Cerebellar nuclear complex (tissue), 1 donor: ENCODE results near the gene PRKN.
"Not testable (repeated sequence)": the region's sequence is repeated elsewhere in the genome, so short reads cannot be mapped to it uniquely, and the experiment has no call there.

Experiments
- DNase-seq, 2 experiments: peaks; one replicate each; lab custom pipeline; 2025; lab: John Stamatoyannopoulos, UW

Gene PRKN

DNA sequence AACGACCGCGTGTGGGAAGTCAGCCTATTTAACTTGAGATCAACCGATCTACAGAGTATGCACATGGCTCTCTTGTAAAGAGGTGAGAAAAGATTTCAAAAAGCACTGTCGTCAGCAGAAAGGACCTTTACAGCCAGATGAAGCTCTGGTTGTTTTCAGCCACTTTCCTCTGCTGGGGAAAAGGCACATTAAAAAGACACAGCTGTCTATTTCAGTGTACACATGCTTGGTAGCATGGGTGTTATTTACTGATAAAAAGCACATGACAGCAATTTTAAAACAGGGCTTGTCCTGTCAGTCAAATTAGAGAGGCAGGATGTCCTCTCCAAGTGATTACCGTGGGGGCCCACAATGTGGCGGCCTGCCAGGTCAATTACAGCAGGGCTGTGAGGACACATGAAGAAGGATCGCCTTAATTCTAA lies 188.9 kb downstream of the PRKN start:
- no peak for DNase-seq

- no peak for DNase-seq
These were observed 194.6 kb downstream of the PRKN start for GRCh38 chr6:162533009-162533400.

DNA sequence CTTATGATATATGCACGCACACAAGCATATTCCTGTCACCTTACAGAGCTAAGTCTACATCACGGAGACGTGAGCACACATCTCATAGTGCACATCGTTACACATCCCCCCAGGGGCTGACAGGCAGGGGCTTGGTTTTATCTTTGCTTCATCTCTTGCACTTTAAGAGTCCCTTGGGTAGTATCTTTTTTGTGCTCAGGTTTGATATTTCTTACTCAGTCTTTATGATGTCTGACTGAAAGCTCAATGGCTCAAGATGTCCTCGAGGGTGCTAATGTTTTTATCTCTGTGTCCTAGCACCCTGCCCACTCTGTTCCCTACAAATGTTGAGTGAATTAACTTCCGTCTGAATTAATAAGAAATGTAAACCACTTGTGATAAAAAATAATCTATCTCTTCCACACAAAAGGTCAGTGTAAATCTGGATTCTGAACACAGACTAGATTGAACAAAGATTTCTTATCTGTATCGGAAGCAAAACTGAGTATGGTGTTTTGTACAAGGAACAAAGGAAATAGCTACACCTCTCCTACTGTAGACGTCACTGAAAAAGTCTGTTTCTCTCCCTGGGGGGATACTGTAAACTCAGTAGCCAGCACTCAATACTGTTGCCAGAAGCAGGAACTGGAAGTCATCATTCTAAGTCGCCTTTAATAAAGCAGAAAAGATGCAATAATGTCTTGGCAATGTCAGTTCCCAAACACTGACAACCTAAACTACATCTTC lies 195.1 kb downstream of the PRKN start:
- DNase-seq = no peak

DNA sequence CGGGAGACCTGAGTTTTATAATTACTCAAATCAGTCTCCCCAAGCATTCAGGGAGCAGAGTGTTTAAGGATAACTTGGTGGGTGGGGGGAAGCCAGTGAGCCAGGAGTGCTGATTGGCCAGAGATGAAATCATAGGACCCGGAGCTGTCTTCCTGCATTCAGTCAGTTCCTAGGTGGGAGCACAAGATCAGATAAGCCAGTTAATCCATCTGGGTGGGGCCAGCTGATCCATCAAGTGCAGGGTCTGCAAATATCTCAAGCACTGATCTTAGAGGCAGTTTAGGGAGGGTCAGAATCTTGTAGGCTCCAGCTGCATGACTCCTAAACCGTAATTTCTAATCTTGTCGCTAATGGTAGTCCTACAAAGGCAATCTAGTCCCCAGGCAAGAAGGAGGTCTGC lies 196.2 kb downstream of the PRKN start:
- not testable (repeated sequence) for DNase-seq

DNA sequence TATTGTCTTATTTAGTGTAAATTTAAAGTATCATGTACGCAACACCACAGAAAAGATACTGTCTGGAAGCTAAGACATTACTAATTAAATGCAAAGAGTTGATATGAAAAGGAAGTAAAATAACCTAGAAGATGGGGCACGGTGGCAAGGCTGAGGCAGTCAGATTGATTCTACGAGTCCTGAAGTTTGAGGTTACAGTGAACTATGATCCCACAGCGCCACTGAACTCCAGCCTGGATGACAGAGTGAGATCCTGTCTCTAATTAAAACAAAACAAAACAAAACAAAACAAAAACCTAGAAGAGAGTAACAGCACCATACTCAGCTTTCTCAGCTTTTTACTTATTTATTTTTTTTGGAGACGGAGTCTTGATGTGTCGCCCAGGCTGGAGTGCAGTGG lies 199.0 kb downstream of the PRKN start:
- no peak for DNase-seq

- DNase-seq = no peak
These were observed 200.6 kb downstream of the PRKN start for GRCh38 chr6:162526960-162527359.

- DNase-seq = no peak
These were observed 202.4 kb downstream of the PRKN start for GRCh38 chr6:162525181-162525580.

DNA sequence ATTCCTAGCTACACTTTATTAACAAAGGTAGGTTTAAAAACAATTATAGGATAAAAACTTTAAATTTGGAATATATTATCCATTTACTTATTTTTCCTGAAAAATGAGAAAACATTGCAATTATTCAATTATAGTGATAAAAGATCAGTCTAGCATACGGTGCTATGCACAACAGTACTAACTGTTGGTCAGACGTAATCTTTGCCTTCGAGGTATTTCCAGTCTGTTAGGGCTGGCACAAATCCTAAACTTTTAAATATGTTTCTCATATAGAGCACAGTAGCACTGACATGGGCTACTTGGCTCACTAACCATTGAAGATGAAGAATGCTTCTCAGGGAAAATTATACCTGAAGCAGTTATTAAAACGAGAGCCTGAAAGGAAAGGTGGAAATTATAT lies 214.8 kb downstream of the PRKN start:
- DNase-seq = no peak

- no peak for DNase-seq
These were observed 230.2 kb downstream of the PRKN start for GRCh38 chr6:162497389-162497788.

DNA sequence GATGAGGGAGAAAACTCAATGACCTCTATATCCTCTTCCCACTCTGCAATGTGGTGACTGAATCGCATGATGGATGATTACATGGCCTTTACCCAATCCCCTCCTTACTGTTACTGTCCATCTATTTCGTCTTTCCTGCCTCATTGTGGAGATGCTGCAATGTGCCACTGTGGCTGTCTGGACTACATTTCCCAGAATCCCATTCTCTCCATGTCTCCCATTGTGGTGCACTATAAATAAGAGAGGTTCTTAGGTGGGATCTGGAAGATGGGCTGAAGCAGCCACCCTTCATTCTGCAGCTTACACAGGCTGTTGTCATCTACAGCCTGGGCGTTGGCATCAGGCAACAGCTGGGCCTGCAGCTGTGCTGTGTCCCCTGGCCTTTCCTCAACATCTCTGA lies 233.6 kb downstream of the PRKN start:
- no peak for DNase-seq

- DNase-seq = no peak
These were observed 235.9 kb downstream of the PRKN start for GRCh38 chr6:162491637-162492036.

DNA sequence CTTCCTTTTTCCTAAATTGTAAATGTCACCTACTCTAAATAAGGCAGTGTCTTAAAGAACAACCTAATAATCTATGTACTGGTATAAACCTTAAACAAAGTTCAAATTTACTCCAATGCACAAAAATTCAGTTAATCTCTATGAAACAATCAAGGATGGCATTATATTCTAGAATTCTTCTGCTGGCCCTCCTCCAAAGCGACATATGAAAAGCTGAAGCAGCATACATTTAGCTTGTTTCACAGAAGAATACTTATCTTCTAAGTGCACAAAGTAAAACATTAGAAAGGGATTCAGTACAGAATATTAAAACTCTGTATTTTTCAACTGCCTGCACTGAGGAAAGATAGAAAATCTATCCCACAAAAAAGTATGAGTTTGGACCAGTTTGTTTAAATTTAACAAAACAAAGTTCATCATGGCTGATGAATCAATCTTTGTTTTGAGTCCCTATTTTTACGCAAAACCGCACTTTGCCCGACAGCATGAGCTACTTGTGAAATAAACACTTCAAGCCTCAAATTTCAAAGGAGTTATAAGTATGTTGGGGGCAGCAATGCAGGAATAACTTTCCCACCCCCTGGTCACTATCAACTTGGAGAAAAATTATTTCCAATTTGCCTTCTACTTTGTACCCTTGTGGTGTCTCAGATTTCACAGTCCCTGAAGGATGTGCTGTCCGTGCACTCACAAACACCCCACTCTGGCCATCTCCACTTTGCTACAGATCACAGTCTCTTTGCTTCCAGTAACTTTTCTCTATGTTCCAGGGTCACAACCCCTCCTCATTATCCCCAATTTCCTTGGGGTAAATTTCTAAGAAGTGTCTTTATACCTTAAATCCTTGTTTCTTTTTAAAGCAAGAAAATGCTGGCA lies 238.2 kb downstream of the PRKN start:
- DNase-seq = no peak

DNA sequence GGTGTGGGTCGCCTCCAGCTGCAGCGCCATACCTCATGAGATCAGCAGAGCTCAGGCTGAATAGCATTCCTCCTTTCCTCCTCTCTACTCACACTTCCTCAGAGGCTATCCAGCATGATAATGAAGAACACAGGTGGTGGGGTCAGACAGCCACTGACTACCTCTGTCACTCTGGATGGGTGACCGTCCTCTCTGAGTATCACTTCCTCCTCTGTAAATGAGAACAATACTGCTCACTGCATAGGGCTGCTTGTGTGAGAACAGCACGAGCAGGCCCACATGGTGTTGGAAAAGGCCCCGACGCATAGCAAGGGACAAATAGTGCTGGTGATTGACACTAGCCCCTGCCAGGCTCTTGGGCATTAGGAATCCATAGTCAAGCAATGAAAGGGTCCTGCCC lies 239.1 kb downstream of the PRKN start:
- DNase-seq = no peak

- DNase-seq = no peak
These were observed 242.1 kb downstream of the PRKN start for GRCh38 chr6:162485464-162485863.

DNA sequence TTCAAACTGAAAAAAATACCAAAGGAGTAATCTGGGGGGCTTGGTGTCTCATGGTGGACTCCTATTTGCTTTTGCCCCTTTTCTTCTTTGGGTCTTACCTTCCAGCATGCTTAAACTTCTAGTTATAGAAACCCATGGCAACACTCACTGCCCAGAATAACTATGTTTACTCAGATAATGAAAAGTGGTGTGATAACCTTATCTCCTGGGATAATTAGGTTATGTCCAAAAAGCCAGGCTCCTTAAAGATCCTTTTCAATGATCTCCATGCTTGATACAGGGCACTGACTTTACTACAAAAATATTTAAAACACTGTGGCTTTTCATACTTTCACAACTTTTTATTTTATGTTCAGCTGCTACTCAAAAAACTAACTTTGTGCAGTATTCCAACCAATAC lies 245.6 kb downstream of the PRKN start:
- no peak for DNase-seq

DNA sequence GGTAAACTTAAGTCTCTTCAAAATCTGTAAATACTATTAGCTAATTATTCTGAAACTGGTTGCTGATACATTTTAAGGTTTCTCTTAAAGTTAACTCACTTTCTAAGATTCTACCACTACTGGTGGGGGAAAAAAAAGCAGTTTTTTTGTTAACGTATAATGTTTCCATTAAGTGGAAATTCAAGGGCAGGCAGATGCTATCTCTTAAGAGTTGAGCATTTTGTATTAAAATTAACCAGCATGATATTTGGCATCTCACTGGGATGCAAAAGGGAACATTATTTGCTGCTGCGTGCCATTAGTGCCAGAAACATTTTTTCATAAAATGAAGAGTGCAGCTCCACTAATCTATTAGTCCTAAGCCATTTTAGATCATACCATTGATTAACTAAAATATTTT lies 246.2 kb downstream of the PRKN start:
- no peak for DNase-seq

DNA sequence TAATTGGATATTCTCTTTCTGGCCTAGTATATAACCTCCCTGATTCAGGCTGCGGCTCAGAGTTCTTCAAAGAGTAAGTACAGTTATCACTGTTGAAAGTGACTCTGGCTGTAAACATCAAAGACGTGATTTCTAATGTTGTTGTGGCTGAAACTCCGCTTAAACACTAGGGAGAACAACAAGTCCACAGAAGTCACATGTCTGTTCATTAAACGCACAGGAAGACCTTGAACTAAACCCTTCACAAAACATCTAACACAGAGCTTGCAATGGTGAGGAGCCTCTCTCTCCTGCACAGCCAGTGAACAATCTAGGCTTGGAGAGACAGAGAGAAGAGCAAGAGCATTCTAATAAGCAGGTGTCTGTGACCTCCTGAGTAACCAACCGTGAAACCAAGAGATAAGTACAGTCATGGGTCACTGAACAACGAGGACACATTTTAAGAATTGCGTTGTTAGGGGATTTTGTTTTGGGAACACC lies 249.3 kb downstream of the PRKN start:
- DNase-seq = no peak

- no peak for DNase-seq
These were observed 252.8 kb downstream of the PRKN start for GRCh38 chr6:162474722-162475121.

- no peak for DNase-seq
These were observed 255.7 kb downstream of the PRKN start for GRCh38 chr6:162471842-162472241.

DNA sequence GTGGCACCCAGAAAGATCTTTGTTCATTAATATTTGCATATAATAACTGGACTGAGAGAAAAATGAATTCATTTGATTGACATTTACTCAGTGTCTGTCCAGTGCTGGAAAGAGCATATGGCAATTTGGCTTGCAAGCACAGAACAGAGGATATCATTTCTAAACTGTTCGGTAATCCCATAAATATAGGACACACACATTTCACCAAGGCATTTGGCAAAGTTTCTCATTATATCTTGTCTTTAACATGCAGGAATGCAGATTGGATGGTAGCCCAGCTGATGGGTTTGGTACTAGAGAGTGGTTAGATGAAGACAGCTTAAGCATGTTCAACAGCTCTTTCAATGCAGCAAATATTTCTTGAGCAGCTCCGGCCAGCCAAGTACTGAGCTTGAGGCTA lies 259.2 kb downstream of the PRKN start:
- no peak for DNase-seq

GRCh38 chr6:162467679-162468078 lies 259.9 kb downstream of the PRKN start:
- DNase-seq = no peak

DNA sequence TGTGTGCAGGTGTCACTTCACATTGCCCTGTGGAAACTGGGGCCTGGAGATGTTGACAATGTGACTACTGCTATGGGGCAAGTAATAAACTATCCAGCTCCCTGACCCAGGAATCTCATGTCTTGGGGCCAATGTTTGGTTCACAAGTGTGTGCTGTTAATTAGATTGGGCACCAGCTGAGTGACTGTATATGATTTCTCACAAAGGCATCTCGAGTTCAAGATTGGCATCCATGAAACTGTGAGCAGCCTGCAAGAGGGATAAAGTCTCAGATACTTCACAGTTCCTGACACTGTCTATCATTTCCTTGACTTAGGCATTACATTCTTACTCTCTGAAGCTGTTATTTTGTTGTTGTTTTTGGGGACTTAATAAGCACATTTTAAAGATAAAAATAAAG lies 264.0 kb downstream of the PRKN start:
- DNase-seq = no peak

DNA sequence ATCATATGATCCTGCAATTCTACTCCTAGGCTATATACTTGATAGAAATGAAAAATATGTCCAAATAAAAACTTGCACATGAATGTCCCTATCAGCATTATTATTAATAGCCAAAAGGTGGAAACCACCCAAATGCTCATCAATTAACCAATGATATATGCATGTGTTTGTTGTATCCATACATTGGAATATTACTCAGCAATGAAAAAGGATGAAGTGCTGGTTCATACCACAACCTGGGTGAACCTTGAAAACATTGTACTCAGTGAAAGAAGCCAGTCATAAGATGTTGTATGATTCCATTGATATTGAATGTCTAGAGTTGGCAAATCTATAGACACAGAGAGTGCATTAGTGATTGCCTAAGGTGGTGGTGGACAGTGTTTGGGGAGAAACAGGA lies 267.6 kb downstream of the PRKN start:
- DNase-seq = no peak
